GM18520 (cell line): Measurements from ENCODE around the gene CFDP1.

Experiments
- ATAC-seq: cut with Tn5 transposase; IDR thresholded peaks from one replicate; pipeline ENCODE4 v1.9.1; 2021; ENCODE audit not compliant: unreplicated experiment

Gene CFDP1

DNA sequence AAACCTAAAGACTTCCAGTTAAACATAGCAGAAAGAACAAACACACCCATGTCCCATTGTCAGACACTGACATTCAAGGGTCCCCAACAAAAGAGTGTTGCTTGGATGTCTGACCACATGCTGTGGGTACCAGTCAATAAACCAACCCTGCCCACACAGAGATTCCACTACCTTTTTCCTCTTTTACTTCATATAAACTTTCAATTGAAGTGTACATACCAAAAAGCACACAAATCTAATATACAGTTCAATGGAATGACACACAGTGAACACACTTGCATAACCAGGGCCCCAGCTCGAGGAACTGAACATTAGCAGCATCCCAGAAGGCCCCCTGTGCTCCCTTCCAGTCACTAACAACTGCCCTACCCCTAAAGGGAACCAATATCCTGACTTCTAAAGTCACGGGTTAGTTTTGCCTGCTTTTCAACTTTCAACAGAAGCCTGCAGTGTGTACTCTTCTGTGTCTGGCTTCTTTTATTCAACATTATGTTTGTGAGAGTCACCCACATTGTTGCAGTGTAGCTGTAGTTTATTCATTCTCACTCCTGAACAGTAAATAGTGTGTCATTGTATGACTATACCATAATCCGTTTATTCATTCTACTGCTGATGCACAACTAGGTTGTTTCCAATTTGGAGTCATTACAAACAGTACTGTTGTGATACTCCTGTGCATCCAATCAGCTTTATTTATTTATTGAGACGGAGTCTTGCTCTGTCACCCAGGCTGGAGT, 18.0 kb downstream of the CFDP1 start:
- no peak for ATAC-seq

DNA sequence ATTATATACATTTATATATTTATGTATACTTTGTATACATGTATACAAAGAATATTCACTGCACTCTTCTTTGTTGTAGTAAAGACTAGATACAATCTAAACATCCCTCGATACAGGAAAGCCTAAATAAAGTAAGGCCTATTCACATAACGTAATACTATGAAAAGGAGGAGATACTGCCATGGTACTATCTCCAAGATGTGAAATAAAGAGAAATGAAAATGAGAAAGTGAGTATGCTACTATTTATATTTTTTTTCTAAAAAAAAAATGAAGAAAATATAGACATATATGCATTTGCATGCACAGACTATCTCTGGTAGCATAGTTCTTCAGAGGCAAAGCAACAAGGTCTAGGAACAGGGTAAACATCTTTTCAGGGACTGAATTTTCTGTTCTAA, 19.4 kb downstream of the CFDP1 start:
- no peak for ATAC-seq

DNA sequence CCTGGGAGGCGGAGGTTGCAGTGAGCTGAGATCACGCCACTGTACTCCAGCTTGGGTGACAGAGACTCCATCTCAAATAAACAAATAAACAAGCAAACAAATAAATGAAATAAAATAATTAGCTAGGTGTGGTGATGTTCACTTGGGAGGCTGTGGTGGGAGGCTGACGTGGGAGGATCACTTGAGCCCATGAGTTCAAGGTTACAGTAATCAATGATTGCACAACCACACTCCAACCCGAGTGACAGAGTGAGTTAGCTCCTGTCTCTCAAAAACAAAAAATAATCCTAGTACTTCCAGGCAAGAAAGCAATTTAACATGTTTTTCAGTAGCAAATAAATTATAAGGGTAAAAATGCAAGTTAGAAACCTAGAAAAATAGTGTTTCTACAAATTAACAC, 26.4 kb downstream of the CFDP1 start:
- no peak for ATAC-seq

DNA sequence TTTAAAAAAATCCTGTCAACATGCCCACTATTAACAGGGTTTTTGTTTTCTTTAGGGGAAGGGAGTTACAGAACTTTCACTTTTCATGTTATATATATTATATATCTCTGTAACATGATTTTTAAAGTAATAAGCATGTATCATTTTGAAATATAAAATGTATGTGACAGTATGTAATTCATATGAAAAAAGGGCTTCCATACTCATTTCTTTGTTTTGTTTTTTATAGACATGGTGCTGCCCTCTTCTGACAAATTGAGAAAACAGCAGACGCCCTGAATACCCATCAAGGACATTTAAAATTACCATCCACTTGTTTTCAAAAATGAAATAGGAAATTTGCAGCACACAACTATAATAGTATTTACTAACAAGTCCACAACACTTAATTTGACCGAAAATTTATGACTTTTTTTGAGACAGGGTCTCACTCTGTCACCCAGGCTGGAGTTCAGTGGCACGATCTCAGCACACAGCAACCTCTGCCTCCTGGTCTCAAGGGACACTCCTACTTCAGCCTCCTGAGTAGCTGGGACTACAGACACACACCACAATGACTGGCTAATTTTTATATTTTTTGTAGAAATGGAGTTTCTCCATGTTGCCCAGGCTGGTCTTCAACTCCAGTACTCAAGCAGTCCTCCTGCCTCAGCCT, 30.4 kb downstream of the CFDP1 start:
- no peak for ATAC-seq

DNA sequence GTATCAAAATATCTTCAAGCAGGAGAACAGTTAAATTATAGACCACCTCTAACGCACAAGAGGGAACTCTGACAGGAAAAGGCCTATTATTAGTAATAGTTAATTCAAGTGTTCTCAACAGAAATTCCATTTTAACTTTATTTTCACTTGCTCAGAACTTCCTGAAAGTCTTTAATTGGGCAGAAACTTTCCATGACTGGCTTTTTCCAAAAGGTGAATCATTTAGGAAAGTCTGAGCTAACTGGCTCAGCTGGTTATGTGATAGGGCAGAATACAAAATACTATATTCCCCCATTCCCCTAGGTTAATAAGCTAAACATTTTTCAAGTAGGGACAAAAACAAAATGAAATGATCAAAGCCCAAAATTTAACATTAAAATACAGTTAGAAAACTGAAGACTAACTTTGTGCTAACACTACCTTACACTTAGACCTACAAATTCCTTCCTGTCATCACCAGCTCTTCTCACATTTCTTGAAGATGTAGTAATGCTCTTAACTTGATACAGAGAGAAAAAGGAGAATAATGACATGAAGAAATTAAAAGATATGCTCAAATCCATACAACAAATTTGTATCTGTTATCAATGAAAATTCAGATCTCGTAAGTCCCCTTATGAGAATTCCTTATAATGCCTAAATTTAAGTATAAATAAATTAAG, 31.0 kb downstream of the CFDP1 start:
- no peak for ATAC-seq

DNA sequence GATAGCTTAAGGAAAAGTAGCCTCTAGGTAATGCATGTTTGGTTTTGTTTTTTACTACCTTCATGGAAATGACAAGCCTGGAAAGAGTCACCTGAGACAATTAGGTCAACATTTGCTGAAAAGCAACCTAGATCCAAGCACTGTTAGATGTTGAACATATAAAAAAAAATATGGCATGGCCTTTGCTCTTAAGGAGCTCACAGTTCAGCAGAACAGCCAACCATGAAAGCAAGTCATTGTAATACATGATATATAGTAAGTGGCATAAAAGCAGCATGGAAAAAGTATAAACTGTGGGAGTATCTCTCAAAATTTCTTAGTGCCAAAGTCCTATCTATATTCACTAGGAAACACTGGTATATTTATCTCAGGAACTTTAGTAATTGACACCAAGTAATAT, 31.6 kb downstream of the CFDP1 start:
- no peak for ATAC-seq

DNA sequence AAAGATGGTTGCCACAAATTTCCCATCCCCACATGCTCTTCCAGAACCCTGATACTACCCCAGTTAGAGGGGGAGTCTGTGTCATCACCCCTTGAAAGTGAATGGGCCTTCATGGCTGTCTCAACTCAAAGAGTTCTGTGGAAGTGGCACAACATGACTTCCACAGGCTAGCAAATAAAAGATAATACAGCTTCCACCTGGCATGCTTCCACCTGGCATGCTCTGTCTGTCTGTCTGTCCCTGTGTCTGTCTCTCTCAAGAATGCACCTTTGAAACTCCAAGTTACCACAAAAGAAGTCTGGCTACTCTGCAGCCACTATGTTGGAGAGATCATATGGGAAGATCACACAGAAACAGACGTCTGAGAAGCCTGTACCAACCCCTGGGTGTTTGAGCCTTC, 35.0 kb downstream of the CFDP1 start:
- no peak for ATAC-seq

DNA sequence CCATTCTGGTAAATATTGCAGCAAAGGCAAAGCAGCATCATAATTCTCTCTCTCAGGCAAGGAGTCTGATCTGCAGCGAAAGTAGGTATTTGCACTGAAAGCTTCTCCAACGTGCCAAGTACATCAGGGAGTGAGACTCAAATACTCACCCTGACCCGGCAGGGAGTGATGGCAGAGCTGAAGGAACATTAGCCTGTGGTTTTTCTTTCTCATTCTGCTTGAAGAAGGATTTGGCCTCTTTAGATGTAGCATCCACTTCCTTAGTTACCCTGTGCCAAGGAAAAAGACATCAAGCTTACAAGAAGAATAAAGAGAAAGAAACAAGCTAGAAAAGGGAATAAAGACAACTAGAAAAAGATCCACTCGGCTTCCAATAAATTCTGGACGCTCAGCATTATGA, 38.4 kb downstream of the CFDP1 start:
- ATAC-seq, result no peak

DNA sequence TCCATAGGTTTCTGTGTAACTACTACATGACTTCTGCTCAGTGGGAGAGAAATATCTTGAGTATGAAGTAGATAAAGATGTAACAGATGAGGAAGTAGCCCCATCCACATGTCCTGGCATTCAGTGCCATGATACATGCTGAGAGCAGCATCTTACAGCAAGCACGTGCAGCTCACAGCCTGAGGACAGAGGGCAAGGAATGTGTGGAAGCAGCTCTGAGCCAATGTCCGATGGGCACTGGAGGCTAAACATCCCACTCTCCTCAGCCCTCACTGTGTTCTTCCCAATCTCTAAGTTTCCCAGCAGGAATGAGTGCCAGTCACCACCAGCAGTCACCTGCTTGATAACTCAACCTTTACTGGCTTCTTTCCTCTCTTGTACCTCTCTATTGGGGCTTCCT, 40.4 kb downstream of the CFDP1 start:
- ATAC-seq, result no peak

DNA sequence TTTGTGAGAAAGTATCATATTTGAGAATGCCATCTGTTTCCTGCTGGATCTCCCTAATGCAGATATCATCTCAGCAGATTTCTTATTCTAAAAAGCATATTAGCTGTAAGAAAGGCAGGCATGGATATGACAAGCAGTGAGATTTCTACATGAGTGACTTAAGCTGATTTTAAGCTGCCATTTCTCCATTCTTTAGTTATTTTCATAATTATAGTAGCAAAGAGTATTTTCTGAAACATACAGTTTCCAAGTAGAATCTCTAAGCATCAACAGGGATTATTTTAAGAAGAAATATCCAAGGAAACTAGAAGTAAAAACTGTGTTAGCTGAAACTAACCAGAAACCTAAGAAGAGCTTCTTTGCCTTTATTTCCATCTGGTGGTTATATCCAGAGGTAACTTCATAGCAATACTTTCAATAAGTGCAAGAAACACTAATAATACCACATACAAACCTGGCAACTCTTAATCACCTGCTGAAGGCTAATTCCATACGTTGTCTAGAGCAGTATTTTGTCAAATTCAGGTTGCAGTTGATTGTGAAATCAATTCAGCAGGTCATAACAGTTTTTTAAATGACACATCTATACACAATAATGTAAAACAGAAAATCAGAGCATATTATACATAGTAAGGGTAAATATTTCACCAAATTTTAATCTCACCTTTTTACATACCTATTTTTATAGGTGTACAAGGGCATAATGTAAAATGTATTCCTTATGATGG, 42.2 kb downstream of the CFDP1 start:
- no peak for ATAC-seq

DNA sequence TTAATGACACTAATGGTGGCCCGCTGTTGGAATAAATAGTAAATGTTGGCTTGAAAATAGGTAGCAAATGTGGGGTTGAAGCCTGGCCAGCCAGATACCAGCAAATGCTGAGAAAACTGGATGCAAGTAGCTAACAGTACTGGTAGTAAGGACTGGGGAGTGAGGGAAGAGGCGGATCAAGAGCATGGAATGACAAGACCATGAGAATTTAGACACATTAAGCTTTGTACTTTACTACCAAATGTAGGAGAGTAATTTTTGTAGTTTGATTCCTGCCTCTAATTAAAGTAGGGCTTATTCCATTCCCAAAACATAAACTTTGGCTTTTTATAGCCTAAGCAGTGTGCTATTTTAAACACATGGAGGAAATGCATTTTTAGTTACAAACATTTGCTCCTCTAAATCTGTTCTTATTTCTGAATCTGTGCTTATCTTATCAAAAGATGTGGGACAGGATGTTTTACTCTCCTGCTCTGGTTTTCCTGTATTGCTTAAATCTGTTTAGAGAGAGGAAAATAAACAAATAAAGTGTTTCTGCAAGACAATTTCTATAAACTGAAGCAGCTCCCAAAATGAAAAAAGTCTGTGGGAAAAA, 44.1 kb downstream of the CFDP1 start:
- no peak for ATAC-seq

DNA sequence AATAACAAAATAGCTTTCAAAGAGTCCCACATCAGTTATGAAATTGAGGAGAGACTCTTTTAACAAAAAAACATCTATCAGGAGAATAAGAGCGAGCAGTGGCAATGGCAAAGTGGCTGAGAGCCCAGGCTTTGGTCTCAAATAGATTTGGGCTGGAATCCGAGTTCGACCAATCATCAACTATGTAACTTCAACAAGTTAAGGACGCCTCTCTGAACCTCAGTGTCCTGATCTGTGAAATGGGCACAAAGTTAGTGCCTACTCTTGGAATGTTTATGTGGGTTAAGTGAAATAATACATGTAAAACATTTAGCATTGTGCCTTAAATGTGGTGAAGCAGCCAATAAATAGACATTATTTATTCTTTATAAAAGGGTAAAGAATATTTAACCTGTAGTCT, 45.4 kb downstream of the CFDP1 start:
- ATAC-seq, result no peak

DNA sequence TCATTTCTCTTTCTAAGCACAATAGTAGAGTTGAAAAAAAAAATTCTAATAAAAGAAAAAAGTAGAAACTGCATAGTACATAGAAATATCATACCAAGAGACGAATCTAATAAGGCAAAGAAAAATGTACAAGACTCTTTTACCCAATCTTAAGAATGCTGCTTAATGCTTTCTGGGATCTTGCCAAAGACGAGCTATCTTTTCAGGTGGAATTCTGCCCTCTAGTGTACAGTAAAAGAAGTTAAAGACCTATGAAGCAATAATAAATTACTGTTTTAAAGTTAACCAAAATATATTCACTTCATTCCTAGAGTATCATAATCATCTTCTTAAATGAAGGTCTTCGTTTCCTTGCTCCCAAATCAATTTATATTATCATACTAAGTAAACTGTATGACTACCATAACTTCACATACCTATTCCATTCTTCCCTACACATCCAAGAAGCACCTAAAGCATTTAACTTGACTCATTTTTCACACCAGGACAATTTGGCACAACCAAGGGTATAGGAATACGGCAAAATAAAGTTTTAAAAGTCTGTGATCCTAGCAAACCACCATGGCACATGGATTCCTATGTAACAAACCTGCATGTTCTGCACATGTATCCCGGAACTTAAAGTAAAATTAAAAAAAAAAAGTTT, 47.7 kb downstream of the CFDP1 start:
- ATAC-seq, result no peak

DNA sequence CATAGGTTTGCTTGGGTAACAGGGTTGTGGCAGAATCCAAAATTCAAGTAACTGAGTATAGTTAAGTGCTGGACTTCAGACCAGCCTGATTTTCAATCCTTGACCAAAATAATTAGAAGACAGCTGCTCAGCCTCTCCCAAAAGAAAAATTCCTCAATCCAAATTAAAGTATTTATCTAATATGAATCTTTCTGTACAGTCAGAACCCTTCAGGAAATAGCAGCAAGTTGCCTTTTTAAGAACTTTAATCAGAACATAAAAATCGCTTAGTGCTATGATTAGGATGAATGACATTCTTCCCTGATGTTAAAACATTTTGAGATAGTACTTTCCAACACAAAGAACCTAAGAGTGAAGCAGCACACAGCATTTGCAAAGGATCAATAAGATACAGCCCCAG, 50.2 kb downstream of the CFDP1 start:
- ATAC-seq, result no peak

DNA sequence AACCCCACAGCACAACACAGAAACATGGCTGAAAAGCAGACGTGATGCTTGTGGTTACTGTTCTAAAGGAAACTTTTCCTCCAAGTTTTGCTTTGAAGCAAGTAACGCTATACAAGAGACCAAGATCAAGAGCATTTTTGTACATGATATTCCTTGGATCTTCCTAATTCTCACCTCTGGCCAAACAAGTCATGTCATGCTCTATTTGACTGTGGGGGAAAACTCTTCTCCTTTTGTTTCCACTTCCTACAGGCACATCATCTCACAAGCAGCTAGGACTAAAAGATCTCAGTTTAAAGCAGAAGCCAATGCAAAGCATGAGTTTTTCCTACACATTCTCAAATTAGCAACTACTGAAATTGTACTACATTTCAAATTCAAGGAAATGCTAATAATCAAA, 50.7 kb downstream of the CFDP1 start:
- ATAC-seq, result no peak

DNA sequence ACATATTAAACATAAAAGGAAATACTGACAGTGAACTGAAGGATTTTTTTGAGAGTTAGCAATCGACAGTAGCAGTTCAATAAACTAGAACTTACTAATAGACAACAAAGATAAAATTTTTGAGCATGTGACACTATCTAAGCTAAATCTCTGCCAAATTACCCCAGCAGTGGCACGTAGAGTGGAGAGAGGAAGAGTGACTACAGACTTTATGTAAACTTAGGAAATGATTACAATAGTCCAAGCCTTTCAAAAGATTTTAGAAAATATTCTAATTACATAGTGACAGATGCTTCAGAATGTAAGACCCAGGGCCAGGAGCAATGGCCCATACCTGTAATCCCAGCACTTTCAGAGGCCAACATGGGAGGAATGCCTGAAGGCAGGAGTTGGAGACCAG, 52.4 kb downstream of the CFDP1 start:
- ATAC-seq, result no peak

DNA sequence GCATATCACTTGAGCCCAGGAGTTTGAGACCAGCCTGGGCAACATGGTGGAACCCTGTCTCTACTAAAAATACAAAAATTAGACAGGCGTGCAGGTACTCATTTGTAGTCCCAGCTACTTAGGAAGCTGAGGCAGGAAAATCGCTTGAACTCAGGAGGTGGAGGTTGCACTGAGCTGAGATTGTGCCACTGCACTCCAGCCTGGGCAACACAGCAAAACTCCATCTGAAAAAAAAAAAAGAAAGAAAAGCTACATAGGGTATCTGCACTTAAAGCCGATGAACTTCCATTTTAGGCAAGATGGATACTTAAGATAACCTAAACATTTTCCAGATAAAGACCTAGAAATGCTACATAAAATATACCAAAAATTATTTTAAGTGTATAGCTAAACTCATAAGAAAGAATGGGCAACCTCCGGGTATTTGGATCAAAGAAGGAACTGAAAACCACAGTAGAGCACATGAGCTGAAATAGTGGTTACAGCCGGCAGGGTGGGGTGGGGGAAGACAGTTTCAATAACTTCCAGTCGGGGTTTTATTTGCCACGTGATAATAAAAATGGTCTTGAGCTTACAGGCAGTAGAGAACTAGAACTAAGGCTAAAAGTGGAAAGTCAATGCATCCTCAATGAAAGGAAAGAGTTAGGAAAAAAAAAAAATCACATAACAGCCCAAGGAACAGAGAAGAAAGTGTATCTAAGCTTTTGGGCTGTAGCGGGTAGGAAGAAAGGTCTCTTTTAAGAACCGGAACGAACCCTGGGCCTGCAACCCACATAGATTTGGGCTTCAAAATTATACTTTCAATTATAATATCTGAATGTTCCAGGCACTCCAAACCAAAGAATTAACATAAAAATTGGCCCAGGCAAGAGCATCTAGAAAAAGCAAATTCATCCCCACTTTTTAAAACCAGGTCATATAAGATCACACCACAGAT, 53.1 kb downstream of the CFDP1 start:
- peak; percentile 63 for ATAC-seq

DNA sequence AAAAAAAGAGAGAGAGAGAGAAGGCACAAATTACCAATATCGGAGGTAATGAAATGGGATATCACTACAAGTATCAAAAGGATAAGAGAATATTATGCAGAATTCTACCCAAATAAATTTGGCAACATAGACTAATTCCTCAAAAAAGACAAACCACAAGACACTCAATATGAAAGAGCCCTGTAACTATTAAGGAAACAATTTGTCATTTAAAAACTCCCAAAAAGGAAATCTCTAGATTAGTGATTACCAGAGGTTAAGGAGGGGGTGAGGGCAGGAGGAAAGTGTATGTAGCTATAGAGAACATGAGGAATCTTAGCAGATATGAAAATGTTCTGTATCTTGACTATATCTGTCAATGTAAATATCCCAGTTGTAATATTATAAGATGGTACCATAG, 54.0 kb downstream of the CFDP1 start:
- peak; percentile 48 for ATAC-seq

DNA sequence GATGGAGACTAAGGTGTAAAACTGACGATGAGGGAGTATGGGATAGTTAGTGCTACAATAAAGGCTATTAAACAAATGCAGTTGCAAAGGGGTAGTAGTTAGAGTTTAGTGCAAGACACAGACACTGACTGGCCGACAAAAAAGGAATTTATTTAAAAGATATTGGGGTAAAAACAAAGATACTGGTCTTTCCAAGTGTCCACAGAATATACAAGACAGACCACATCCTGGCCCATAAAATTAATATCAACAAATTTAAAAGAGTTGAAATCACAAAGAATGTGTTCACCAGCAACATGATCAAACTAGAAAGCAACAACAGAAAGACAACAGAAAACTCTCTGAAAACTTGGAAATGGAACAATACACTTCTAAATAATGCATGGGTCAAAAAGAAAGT, 54.7 kb downstream of the CFDP1 start:
- ATAC-seq, result no peak
